Neutrophil (primary cell): ENCODE measurements around the gene ZNRF2.
"Not testable (repeated sequence)": the region's sequence is repeated elsewhere in the genome, so short reads cannot be mapped to it uniquely, and the experiment has no call there.

Experiments
- H3K27ac ChIP-seq: fragments of 200-600 bp; sonication (generic); 2 replicates; pipeline ENCODE4 v1.5.1; 2016; ENCODE audit warnings: mild to moderate bottlenecking, moderate library complexity
- H3K27me3 ChIP-seq: fragments of 200-600 bp; sonication (generic); 2 replicates; pipeline ENCODE4 v1.6.0; 2016; ENCODE audit warnings: mild to moderate bottlenecking
- H3K36me3 ChIP-seq: fragments of 200-600 bp; sonication (generic); 2 replicates; pipeline ENCODE4 v1.5.1; 2017
- H3K4me1 ChIP-seq, 2 experiments: fragments of 200-600 bp in 1 of 2; sonication (generic) in 1 of 2; 1 replicate in 1 of 2; 2 replicates in 1 of 2; pipeline versions ENCODE4 v1.5.1 to v1.6.1; 2013 to 2016; ENCODE audit warnings: low read depth in 1 of 2, low read length in 1 of 2, mild to moderate bottlenecking in 1 of 2, moderate library complexity in 1 of 2; ENCODE audit not compliant: control insufficient read depth in 1 of 2, insufficient read depth in 1 of 2
- H3K4me3 ChIP-seq, 2 experiments: fragments of 200-600 bp in 1 of 2; sonication (generic) in 1 of 2; 1 replicate in 1 of 2; 2 replicates in 1 of 2; pipeline ENCODE4 v1.5.1; 2013 to 2016; ENCODE audit warnings: low read depth in 1 of 2, low read length in 1 of 2, mild to moderate bottlenecking in 1 of 2, moderate library complexity in 1 of 2
- H3K9me3 ChIP-seq: fragments of 200-600 bp; sonication (generic); 2 replicates; pipeline ENCODE4 v1.5.1; 2016
- CTCF ChIP-seq: fragments of 200-600 bp; sonication (generic); IDR thresholded peaks from 2 replicates; pipeline ENCODE4 v1.5.1; 2016; ENCODE audit warnings: antibody characterized with exemption

ZNRF2 gene

GRCh38 chr7:30282735-30283134, 1.7 kb upstream of the ZNRF2 start:
- no peak for TF ChIP-seq CTCF
- Histone ChIP-seq H3K27ac (no peak overlapping the region), H3K27me3 (no peaks in the 10 kb centered on the region), H3K9me3 (no peaks in the 10 kb centered on the region), H3K36me3 (peaks cover 3% of the 10 kb centered on the region), H3K4me1 (peaks cover 30 to 34% of the 10 kb centered on the region in 2 experiments), H3K4me3 (no peak overlapping the region)

GRCh38 chr7:30285067-30285535, 704 bp downstream of the ZNRF2 start:
- H3K9me3 ChIP-seq: no peaks in the 10 kb centered on the region
- peak overlapping the region; percentile 98 for H3K27ac ChIP-seq
- H3K36me3 ChIP-seq: peaks cover 3% of the 10 kb centered on the region
- H3K27me3 ChIP-seq: no peaks in the 10 kb centered on the region
- H3K4me1 ChIP-seq: peaks cover 29 to 37% of the 10 kb centered on the region in 2 experiments
- no peak for TF ChIP-seq CTCF
- H3K4me3 ChIP-seq: peak overlapping the region; percentile 66 to 93

- TF ChIP-seq CTCF: no peak
- Histone ChIP-seq H3K36me3 (peaks cover 3% of the 10 kb centered on the region), H3K4me3 (peak overlapping the region; percentile 66 to 93), H3K27me3 (no peaks in the 10 kb centered on the region), H3K9me3 (no peaks in the 10 kb centered on the region), H3K27ac (peak overlapping the region; percentile 98), H3K4me1 (peaks cover 32 to 43% of the 10 kb centered on the region in 2 experiments)
These were observed 1.3 kb downstream of the ZNRF2 start for GRCh38 chr7:30285536-30286284.

- no peaks in the 10 kb centered on the region for H3K9me3 ChIP-seq
- peaks cover 32 to 45% of the 10 kb centered on the region in 2 experiments for H3K4me1 ChIP-seq
- no peak for TF ChIP-seq CTCF
- no peaks in the 10 kb centered on the region for H3K27me3 ChIP-seq
- peak overlapping the region; percentile 98 for H3K27ac ChIP-seq
- H3K36me3 ChIP-seq: peaks cover 3% of the 10 kb centered on the region
- H3K4me3 ChIP-seq: peak overlapping the region; percentile 66 to 93
These were observed 2.4 kb downstream of the ZNRF2 start for GRCh38 chr7:30286749-30287148.

GRCh38 chr7:30287625-30288024, 3.2 kb downstream of the ZNRF2 start:
- not testable (repeated sequence) for H3K4me3 ChIP-seq, H3K9me3 ChIP-seq, H3K27me3 ChIP-seq, H3K36me3 ChIP-seq
- H3K27ac ChIP-seq: peak overlapping the region; percentile 98
- H3K4me1 ChIP-seq: peaks cover 32 to 45% of the 10 kb centered on the region in 2 experiments

- Histone ChIP-seq H3K27ac (peak overlapping the region; percentile 52), H3K4me1 (peaks cover 25 to 38% of the 10 kb centered on the region in 2 experiments)
- H3K9me3 ChIP-seq, H3K27me3 ChIP-seq, H3K4me3 ChIP-seq, H3K36me3 ChIP-seq: not testable (repeated sequence)
These were observed 5.2 kb downstream of the ZNRF2 start for GRCh38 chr7:30289634-30290033.

- not testable (repeated sequence) for H3K36me3 ChIP-seq, H3K9me3 ChIP-seq, H3K27me3 ChIP-seq, H3K4me3 ChIP-seq
- Histone ChIP-seq H3K27ac (peak overlapping the region; percentile 52), H3K4me1 (peaks cover 25 to 38% of the 10 kb centered on the region in 2 experiments)
These were observed 5.9 kb downstream of the ZNRF2 start for GRCh38 chr7:30290317-30290716.

GRCh38 chr7:30292416-30293038, 8.1 kb downstream of the ZNRF2 start:
- not testable (repeated sequence) for H3K4me3 ChIP-seq, H3K36me3 ChIP-seq, H3K27me3 ChIP-seq, H3K27ac ChIP-seq, H3K9me3 ChIP-seq
- peaks cover 18 to 31% of the 10 kb centered on the region in 2 experiments for H3K4me1 ChIP-seq

- H3K27me3 ChIP-seq, H3K36me3 ChIP-seq, H3K9me3 ChIP-seq, H3K4me3 ChIP-seq: not testable (repeated sequence)
- peak overlapping the region; percentile 57 for H3K27ac ChIP-seq
- H3K4me1 ChIP-seq: peaks cover 8 to 11% of the 10 kb centered on the region in 2 experiments
These were observed 11.9 kb downstream of the ZNRF2 start for GRCh38 chr7:30296304-30296703.
